Stimulated activated CD4-positive, alpha-beta T cell treated with anti-CD3 and anti-CD28 coated beads, Interleukin-1b, Interleukin-23, amount 100 ng/mL, for 4 hours (primary cell): ENCODE measurements around the gene FUT7.
"Not testable (repeated sequence)": the region's sequence is repeated elsewhere in the genome, so short reads cannot be mapped to it uniquely, and the experiment has no call there.

Experiments used
- DNase-seq, 2 donors: peaks; one replicate each; pipeline ENCODE4 v3.0.0-alpha.2; 2020; ENCODE audit warnings: low read depth in 2 of 2

Gene FUT7

DNA sequence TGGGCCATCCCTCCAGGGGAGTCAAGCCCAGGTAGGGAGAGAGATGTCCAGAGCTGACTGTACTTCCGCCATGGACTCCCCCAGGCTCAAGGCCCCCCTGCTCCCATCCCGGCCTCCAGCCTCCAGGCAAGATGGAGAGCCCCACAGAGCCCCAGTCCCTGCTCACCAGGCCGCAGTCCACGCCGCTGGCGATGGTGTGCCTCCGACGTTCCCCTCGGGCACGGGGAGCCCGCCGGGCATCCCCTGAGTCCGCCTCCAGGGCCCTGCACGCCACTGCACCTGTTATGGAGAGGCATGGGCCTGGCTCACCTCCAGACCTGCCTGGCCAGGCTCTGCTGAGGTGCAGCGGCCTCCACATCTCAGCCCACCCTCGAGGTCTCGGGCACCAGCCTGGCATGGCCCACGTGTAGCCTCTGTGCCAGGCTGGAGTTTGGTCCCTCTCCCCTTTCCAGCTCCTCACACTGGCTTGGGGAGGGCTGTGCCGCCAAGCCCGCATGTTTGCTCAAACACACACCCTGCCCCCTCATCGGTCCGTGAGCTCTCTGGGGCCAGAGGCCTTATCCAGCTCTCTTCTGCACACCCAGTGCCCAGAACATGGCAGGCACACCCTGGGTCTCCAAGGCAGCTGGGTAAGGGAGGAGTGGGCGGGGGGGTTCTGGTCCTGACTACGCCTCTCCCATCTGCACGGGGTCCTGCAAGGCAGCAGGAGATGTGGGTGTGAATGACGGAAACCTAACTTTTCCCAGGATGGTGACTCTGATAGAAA is 34.4 kb upstream of the FUT7 start:
- DNase-seq: no peak

DNA sequence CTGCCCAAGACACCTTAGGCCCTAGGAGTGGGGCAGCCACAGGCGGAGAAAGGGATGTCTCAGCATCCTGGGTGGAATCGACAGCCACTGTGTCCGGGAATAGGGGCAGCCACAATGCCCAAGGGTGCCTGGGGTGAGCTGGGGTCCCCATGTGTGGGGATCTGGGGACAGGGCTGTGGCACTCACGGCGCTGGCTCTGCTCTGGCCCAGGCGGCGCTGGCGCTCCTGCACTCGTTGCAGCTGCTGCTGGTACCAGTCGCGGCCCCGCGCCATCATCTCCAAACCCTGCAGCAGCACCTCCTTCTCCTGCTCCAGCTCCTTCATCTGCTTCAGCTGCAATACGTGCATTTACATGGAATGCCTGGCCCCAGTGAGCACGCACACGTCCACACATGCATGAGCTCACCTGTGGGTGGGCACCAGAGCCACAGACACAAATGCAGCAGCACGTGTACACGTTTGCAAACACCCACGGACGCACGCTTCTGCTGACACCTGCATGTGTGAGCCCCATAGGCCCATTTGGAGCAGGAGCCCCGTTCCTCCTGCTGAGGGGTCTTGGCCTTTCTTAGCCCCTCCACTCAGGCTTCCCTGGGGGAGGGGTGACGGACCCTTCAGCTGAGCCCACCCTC is 33.6 kb upstream of the FUT7 start:
- DNase-seq: no peak

DNA sequence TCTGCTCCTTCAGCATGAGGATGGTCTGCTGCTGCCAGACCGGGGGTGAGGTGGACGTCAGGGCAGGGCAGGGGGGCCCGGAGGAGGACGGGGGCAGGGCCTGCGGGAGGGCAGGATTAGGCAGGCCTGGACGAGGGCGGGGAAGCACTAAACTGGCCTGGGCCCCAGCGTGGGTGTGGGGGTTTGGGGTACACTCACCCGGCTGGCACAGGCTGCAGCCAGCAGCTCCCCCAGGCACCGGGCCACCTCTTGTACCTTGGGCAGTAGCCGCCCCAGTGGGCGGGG is 32.9 kb upstream of the FUT7 start:
- DNase-seq: no peak

DNA sequence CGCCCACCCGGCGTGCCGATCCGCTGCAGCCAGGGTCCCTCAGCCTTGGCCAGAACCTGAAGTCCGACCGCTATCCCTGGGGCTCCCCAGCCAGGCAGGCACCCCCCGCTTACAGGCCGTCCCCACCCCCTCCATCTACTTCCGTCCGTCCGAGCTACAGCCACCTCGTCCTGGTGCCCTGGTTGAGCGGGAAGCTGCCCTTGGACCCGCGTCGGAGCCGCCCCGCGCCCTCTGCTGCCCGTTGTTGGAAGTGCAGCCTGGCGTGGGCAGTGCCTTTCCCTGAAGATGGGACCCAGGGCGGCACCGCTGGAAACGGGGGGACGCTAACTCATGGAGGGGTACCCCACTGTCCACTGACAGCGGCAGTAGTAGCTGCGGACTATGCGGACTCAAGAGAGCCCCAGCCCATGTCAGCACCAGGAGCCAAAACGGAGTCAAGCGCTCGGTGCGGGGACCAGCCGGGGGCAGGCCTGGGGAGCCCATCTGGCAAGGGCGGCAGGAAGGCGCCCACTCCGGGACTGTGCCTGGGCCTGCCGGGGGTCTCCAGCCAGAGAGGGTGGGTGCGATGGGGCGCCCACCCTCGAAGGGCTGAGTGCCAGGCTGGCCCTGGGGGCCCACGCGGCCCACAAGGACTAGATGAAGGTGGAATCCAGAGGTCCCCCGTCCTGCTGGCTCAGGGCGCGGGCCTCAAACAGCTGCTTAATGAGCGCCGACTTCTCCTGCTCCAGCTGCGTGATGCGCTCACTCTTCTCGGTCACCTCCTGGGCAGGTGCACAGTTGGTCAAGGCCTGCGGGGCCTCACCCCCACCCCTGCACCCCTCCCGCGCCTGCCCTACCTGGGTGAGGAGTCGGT is 32.4 kb upstream of the FUT7 start:
- DNase-seq: peak; percentile 60 to 65

DNA sequence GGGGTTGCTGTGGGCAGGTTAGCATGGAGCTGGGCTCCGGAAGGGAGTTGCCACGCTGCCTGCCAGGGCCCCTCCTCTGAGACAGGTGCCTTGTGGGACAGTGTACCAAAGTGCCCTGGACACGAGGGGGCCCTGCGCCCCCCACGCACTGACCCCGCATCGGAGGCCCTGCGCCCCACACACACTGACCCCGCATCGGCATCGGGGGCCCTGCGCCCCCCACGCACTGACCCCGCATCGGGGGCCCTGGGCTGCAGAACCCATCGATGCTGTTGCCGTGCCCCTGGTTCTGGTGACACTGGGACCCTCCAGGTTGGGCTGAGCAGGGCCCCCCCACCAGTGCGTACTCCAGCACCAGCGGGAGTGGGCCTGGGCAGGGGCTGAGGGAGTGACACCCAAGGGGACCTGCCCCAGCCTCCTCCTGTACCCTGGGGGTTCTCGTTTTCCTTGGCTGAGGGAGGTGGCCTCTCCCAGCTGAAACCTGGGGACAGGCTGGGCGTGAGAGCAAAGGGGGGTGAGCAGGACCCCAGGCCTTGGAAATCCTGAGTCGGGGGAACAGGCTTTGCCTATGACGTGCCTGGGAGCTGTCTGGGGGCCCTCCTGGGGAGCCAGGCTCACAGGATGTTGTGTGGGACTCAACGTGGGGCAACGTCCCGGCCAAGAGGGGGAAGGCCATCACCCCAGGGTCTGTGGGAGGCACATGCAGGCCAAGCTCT is 31.6 kb upstream of the FUT7 start:
- DNase-seq: no peak

DNA sequence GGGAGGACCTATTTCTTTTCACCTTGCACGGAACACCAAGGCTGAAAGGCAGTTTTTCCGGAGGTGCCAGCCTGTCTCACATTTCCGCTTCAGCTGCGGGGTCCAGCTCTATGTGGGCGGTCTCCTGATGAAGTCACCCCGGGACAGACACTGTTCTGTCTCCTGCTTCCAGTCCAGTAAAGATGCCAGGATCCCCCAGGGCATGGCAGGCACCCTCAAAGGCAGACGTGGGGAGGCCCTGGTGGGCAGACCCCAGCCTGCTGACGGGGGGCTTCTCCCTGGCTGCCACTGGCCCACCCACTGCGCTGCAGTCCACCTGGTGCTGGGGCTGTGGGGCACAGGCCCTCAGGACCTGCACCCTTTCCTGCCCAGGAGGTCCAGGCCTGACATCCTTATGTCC is 30.9 kb upstream of the FUT7 start:
- not testable (repeated sequence) for DNase-seq

DNA sequence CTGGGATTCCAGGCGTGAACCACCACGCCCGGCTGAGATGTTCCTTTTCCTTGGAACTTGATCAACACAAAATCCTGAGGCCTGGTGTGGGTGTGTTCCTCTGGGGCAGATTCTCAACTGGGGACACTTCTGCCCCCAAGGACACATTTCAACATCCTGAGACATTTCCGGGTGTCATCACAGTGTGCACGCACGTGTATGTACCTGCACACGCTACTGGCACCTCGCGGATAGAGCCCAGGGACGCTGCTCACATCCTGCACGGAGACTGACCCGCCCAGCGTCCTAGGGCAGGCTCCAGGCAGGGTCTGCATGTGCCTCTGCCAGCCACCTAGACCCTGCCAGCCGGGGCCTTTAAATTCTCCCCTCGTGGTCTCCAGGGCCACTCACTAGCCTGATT is 30.5 kb upstream of the FUT7 start:
- no peak for DNase-seq

DNA sequence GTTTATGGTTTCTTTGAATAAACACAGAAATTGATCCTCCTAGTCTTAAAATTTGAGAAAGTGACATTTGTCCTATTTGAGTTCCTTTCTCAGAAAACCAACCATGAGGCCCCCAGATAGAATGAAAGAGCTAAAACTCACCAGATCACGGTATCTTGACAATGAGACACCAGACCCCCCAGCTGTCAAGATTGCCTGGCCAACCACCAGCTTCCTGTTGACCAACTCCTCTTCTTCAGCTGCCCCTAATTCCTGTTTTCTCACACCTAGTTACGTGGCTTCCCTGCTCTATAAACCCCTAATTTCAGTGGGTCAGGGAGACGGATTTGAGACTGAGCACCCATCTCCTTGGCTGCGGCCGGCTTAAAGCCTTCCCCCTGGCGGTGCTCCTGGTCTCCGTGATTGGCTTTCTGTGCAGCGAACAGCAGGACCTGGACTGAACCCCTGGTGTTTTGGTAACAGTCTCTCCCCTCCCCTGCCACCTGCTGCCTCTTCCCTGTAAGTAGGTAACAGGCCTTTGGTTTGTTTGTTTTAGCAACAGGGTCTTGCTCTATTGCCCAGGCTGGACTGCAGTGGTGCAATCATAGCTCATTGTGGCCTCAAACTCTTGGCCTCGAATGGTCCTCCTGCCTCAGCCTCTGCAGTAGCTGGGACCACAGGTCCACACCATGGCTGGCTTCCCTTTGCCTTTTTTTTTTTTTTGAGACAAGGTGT is 26.8 kb upstream of the FUT7 start:
- no peak for DNase-seq

DNA sequence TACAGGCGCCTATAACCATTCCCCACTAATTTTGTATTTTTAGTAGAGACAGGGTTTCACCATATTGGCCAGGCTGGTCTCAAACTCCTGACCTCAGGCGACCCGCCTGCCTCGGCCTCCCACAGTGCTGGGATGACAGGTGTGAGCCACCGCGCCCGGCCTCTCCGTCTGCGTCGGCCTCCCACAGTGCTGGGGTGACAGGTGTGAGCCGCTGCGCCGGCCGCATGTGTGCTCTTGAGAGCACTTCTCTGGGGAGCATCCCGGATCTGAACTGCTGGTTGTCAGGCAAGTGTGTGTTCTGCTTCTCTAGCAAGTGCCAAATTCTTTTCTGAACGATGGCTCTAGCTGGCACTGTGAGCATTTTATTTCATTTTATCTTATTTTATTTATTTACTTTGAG is 25.7 kb upstream of the FUT7 start:
- DNase-seq: no peak

DNA sequence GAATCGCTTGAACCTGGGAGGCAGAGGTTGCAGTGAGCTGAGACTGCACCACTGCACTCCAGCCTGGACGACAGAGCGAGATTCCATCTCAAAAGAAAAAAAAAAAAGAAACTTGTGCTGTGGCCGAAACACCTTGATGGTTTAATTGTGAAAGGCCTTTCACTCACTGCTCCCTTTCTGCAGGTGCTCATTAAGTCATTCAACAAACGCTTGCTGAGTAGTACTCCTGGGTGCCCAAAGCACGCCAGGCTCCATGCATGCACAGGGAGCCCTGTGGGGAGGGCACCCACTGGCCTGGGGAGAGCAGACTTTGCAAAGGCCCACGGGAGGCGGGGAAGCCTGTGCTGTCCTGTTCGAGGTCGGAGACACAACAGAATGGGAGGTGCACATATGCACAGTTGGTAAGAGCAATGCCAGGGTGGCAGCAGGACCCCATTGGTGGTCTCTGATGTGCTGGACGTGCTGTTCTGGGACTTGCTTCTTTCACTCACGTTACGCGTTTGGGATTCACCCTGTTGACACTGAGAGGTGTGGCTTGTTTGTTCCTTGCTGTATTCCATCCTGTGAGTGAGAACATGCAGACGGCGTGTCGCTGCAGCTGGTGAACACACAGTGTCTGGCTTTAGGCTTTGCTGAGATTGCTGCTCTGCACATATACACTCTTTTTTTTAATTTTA is 25.0 kb upstream of the FUT7 start:
- DNase-seq: no peak

DNA sequence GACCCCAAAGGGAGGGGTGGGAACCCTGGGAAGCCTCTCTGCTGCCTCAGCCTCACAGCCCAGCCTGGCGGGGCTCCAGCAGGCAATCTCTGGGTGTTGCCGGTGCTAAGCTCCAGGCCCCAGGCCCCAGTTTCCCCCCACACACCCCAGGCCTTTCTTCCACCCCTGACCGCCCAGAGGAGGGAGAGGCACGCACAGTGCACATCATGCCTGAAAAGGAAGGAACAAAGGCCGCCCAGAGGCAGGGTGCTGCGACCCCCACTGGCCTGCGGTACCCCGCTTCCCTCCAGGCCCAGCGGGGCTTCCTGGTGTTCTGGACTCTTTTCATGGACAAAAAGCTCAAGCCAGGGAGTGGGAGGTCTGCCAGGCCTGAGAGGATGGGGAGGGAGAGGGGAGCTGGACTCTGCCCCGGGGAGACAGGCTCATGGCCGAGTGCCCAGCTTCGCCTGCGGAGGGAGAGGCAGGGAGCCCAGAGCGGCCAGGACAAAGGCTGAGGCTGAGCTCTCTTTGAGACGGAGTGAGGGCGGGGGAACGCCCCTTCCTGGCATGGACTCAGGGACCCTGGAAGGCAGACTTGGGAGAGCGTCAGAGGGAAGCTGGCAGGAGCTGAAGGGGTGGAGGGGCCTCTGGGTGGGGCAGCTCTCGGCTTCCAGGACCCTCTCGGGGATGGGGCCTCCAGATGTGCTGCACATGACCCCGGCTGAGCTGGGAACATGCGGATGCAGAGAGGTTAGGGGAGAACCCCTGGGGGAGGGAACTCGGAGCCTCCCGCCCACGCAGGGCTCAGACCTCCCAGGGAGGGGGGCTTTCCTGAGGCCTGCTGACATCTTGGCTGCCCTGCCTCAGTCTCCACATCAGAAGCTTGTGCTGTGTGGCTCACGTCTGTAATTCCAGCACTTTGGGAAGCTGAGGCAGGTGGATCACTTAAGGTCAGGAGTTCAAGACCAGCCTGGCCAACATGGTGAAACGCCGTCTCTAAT is 23.8 kb upstream of the FUT7 start:
- DNase-seq: no peak

DNA sequence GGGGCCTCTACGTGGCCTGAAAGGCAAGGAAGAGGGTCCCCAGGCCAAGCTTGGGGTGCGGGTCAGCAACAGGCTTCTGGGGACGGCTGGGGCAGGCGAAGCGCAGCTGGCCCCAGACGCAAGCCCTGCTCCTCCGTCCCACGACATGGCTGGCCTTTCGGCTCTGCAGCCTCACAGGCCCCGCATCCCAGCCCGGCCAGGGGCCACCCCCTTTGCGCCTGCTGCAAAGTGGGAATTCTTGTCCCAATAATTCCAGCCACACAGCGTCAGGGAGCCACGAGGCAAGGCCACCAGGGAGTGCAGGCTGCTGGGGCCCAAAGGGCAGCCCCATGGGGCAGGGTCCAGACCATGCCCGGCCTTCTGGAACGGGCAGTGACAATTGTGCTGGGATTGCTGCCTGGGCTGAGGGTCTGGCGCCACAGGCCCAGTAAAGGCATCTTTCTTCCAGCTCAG is 23.1 kb upstream of the FUT7 start:
- no peak for DNase-seq

DNA sequence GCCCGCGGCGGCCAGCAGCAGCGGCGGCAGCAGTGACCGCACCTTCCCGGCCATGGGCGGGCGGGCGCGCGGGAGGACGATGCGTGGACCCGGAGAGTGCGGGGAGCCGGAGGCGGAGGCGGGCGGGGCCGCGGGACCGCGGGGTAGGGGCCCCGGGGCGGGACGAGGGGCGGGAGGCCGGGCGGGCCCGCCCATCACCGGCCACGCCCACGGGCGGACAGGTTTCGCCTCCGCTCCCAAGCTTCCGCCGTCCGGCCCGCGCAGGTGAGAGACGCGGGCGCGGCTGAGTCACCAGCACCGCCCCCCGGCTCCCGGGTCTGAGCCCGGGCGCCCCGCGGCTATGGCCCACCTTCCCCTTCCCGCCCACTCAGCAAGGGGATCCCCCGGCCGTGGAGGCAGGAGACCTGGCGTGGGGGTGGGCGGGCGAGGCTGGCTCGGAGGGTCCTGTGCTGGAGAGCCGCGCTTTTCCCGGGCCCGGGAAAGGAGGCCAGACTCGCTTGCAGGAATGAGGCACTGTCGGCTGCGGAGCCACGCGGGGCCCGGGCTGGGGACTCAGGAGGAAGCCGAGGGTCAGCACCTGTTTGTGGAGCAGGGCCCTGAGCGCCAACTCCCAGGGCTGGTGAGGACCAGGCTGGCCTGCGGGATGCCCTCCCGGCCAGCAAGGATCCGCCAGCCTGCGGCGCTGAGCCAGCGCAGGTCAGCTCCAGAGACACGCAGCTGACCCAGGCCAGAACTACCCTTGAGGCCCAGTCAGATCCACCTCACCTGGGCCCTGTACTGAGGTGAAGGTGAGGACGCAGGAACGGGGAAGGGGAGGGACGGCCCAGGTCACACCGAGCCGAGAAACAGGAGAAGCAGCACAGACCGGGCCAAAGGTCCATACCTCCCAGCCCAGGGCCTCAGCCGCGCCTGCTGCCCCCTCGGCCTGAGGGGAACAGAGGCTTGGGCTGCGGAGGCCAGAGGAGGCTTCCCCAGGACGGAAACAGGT is 22.4 kb upstream of the FUT7 start, which contains the start of gene ENTPD2:
Gene ENTPD2, minus strand, starts transcription at position 118 of the 988 bp plus-strand sequence. Its CDS starts 64 bp downstream, at position 54.
- peak; percentile 29 to 48 for DNase-seq

DNA sequence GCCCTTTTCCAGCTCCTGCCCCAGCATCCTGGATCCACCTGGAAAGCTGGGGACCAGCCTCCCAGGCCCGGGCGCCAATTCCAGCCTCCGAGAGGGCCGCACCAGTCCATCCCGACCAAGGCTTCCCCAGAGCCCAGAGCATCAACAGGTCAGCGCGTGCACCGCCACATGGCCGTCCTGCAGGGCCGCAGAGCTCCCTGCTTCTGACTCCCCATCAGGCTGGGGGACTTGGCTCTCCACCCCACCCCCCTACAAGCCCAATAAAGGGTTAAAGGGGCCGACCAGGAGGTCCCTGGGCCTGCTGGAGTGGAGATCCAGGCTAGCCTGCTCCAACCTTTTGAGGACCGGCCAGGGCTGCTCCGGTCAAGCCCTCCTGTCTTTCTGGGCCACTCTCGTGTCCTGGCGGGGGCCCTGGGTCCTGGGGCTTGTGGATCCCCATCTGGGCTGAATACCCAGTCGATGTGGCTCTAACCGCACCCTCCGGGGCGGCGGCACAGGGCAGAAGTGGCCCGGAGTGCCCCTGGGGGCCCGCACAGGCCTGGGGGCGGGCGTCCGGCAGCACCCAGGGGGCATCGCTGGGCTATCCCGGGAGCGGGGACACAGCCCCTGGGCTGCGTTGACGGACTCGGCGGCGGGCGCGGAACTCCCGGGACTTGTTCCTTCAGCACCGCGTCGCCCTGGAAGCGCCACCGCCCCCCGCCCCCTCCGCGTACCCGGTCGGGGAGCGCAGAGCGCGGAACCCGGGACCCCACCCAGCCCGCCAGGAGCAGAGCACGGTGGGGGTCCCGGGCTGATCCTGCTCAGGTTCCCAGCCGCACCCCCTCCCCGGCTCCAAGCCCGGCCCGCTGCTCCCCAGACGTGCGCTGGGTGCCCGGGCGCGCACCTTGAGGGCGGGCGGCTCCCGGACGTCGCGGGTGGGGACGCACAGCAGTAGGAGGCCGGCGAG is 21.4 kb upstream of the FUT7 start:
- DNase-seq: no peak

DNA sequence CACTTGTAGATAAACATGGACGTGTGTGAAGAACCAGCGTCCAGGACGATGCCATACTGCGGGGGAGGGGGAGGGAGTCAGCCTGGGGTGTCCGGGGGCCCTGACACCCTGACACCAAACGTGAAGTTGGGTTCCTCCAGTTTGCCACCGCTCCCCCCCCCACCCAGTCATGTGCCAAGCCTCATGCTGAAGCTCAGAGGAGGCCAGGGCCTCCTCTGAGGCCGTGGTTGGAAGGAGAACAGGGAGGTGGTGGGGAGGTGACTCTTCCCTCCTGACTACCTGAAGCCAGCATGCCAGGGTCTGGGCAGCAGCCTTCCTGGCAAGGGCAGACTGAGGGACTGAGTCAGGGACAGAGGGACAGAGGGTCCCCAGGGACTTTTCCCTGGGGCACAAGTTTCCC is 20.4 kb upstream of the FUT7 start:
- DNase-seq: no peak

DNA sequence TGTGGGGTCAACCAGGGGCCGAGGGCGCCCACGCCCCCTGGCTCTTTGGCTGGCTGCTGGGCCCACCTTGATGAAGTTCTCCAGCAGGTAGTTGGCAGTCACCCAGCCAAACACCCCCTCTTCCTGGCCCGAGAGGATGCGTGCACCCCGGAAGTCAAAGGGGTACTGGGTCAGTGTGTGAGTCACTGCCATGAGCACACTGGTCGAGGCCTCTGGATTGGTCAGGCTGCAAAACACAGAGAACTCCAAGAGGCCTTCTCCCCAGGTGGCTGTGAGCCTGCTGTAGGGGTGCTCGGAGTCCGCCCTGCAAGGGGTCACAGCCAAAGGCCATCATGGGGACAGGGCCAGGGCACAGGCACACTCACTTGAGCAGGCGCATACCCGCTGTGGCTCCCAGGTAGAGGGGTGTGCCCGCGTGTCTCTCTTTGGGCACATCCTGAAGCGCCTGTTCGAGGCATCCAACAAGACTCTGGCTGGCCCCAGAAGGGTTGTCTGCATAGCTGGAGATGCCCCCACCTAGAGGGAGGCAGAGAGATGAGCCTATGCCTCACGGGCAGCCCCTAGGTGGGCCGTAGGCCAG is 19.3 kb upstream of the FUT7 start:
- DNase-seq: no peak

DNA sequence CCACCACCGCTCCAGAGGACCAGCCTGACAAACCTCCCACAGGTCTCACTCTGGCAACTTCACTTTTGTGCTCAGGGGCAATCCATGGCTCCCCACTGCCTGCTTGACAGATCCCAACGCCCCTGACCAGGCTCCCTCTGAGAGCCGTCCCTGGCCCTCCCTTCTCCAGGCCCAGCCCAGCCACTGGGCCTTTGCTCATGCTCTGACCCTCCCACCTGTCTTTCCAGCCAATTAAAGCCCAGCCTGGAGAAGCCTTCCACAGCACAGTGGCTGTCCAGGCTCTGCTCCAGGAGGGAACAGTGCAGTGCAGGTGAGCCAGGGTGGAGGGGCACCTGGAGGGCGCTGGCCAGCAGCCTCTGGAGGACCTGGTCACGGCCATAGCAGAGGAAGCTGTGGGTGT is 18.7 kb upstream of the FUT7 start:
- DNase-seq: no peak
